Smooth muscle cell of the coronary artery (primary cell): ENCODE results near the gene EGFL8. TPM values are rescaled to one million over a fixed set of nuclear protein-coding genes. Genes with fewer than 3 reads are reported as not detected.

Experiments used
- total RNA-seq: library from RNA; depleted of rRNA; stranded (reverse); fragments of >200 nt; gene quantifications from 2 replicates; pipeline ENCODE4 v1.2.3, GENCODE V29; 2014; ENCODE audit warnings: low replicate concordance

EGFL8 gene
- 0.75 and 3.5 TPM in 2 replicates for total RNA-seq

GRCh38 chr6:32164295-32164694 is at the start of gene EGFL8:
TSS of gene EGFL8 (plus strand) at chr6:32164595. CDS start at chr6:32166166, 1,571 bp downstream.

GRCh38 chr6:32127717-32128592 is 36.4 kb upstream of the EGFL8 start, which contains the start of gene ATF6B:
TSS of gene ATF6B (minus strand) at chr6:32128246. CDS start at chr6:32128207, 39 bp downstream.

GRCh38 chr6:32151863-32152768 is 12.3 kb upstream of the EGFL8 start, which contains the start of gene PRRT1:
TSS of gene PRRT1 (minus strand) at chr6:32151939. CDS start at chr6:32151827, 112 bp downstream.

GRCh38 chr6:32153564-32154513 is 10.6 kb upstream of the EGFL8 start, which contains the start of gene PPT2:
TSS of gene PPT2 (plus strand) at chr6:32154141. CDS start at chr6:32154595, 454 bp downstream.

GRCh38 chr6:32175711-32176475 is 11.5 kb downstream of the EGFL8 start, which contains the start of gene AGPAT1:
TSS of gene AGPAT1 (minus strand) at chr6:32176084. CDS start at chr6:32171496, 4,588 bp downstream.

GRCh38 chr6:32177788-32178546 is 13.6 kb downstream of the EGFL8 start, which contains the start of gene RNF5:
TSS of gene RNF5 (plus strand) at chr6:32178405. CDS start at chr6:32178512, 107 bp downstream.

GRCh38 chr6:32184084-32184640 is 19.8 kb downstream of the EGFL8 start, which contains the start of gene AGER:
TSS of gene AGER (minus strand) at chr6:32184253. CDS start at chr6:32184222, 31 bp downstream.

GRCh38 chr6:32190054-32190851 is 25.9 kb downstream of the EGFL8 start, which contains the start of gene PBX2:
TSS of gene PBX2 (minus strand) at chr6:32190202. CDS start at chr6:32189915, 287 bp downstream.

GRCh38 chr6:32192608-32193039 is 28.2 kb downstream of the EGFL8 start, which contains the start of gene GPSM3:
TSS of gene GPSM3 (minus strand) at chr6:32192643. CDS start at chr6:32192513, 130 bp downstream.

Other genes starting within 250 kb of the EGFL8 start
- gene C2, start 236.9 kb upstream of the EGFL8 start, total RNA-seq = 0.90 and 26.7 TPM in 2 replicates
- gene CFB, start 218.5 kb upstream of the EGFL8 start, total RNA-seq = 15.0 and 108 TPM in 2 replicates
- 77.8 and 109 TPM in 2 replicates for gene NELFE, start 205.6 kb upstream of the EGFL8 start, total RNA-seq
- gene SKIC2, start 205.4 kb upstream of the EGFL8 start, total RNA-seq = 48.6 and 68.8 TPM in 2 replicates
- 6.9 and 12.9 TPM in 2 replicates for gene DXO, start 192.5 kb upstream of the EGFL8 start, total RNA-seq
- 3.7 and 23.1 TPM in 2 replicates for gene C4A, start 182.5 kb upstream of the EGFL8 start, total RNA-seq
- 3.2 and 24.0 TPM in 2 replicates for gene C4B, start 149.8 kb upstream of the EGFL8 start, total RNA-seq
- 0.08 TPM in 1 of 2 replicates, not detected in the other for gene CYP21A2, start 126.2 kb upstream of the EGFL8 start, total RNA-seq
- 1.1 and 55.9 TPM in 2 replicates for gene TNXB, start 55.3 kb upstream of the EGFL8 start, total RNA-seq
- 8.6 and 11.2 TPM in 2 replicates for gene ATF6B, start 36.3 kb upstream of the EGFL8 start, total RNA-seq
- 5.1 TPM in 2 replicates for gene FKBPL, start 34.3 kb upstream of the EGFL8 start, total RNA-seq
- gene PRRT1, start 12.7 kb upstream of the EGFL8 start, total RNA-seq = 0.08 and 0.12 TPM in 2 replicates
- gene PPT2, start 10.5 kb upstream of the EGFL8 start, total RNA-seq = 16.5 and 38.4 TPM in 2 replicates
- gene AGPAT1, start 11.5 kb downstream of the EGFL8 start, total RNA-seq = 16.8 and 18.8 TPM in 2 replicates
- 29.3 and 31.0 TPM in 2 replicates for gene RNF5, start 13.8 kb downstream of the EGFL8 start, total RNA-seq
- gene AGER, start 19.7 kb downstream of the EGFL8 start, total RNA-seq = 0.15 TPM in 1 of 2 replicates, not detected in the other
- 19.5 and 24.7 TPM in 2 replicates for gene PBX2, start 25.6 kb downstream of the EGFL8 start, total RNA-seq
- 0.35 and 1.4 TPM in 2 replicates for gene GPSM3, start 28.0 kb downstream of the EGFL8 start, total RNA-seq
- 0.82 and 1.5 TPM in 2 replicates for gene NOTCH4, start 59.5 kb downstream of the EGFL8 start, total RNA-seq
- gene TSBP1, start 207.3 kb downstream of the EGFL8 start, total RNA-seq = not detected in 2 replicates
- 0.12 TPM in 1 of 2 replicates, not detected in the other for gene BTNL2, start 242.6 kb downstream of the EGFL8 start, total RNA-seq